ENCODE results near the gene MAT2B.

GRCh38 chr5:163564321-163564938, 59.0 kb downstream of the MAT2B start:
- TF ChIP-seq, protein P1, sequence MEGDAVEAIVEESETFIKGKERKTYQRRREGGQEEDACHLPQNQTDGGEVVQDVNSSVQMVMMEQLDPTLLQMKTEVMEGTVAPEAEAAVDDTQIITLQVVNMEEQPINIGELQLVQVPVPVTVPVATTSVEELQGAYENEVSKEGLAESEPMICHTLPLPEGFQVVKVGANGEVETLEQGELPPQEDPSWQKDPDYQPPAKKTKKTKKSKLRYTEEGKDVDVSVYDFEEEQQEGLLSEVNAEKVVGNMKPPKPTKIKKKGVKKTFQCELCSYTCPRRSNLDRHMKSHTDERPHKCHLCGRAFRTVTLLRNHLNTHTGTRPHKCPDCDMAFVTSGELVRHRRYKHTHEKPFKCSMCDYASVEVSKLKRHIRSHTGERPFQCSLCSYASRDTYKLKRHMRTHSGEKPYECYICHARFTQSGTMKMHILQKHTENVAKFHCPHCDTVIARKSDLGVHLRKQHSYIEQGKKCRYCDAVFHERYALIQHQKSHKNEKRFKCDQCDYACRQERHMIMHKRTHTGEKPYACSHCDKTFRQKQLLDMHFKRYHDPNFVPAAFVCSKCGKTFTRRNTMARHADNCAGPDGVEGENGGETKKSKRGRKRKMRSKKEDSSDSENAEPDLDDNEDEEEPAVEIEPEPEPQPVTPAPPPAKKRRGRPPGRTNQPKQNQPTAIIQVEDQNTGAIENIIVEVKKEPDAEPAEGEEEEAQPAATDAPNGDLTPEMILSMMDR (IDR thresholded peaks at IDR 0.05): peak; percentile 95
- TF ChIP-seq, protein P2, sequence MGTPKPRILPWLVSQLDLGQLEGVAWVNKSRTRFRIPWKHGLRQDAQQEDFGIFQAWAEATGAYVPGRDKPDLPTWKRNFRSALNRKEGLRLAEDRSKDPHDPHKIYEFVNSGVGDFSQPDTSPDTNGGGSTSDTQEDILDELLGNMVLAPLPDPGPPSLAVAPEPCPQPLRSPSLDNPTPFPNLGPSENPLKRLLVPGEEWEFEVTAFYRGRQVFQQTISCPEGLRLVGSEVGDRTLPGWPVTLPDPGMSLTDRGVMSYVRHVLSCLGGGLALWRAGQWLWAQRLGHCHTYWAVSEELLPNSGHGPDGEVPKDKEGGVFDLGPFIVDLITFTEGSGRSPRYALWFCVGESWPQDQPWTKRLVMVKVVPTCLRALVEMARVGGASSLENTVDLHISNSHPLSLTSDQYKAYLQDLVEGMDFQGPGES (IDR thresholded peaks at IDR 0.05; ENCODE audit: low read depth, low read length): no peak
- TF ChIP-seq EP300 (IDR thresholded peaks at IDR 0.05; ENCODE audit: borderline replicate concordance in 1 of 2, low read depth in 1 of 2, low read length in 1 of 2) (peak in 1 of 2 experiments; percentile 9; a peak in 1 of 4 replicates), YY1 (IDR thresholded peaks at IDR 0.05; ENCODE audit: low read depth) (no peak), TAF1 (IDR thresholded peaks at IDR 0.05; ENCODE audit: borderline replicate concordance, low read depth, low read length) (no peak)
- TF ChIP-seq, protein P3, sequence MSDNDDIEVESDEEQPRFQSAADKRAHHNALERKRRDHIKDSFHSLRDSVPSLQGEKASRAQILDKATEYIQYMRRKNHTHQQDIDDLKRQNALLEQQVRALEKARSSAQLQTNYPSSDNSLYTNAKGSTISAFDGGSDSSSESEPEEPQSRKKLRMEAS (IDR thresholded peaks at IDR 0.05; ENCODE audit: low read depth): no peak

Data from SK-N-SH (cell line).